Activated CD8-positive, alpha-beta T cell treated with anti-CD3 and anti-CD28 coated beads, Interleukin-2, amount 10 ng/mL, durations not matched to agents 7 days and 5 days (primary cell): ENCODE data around the gene NME3. TPM values are rescaled to one million over a fixed set of nuclear protein-coding genes. Genes with fewer than 3 reads are reported as not detected.

Experiments
- ATAC-seq: fragments of 150-1000 bp; cut with Tn5 transposase; one replicate; pipeline ENCODE4 v1.10.0; 2021; ENCODE audit warnings: moderate library complexity
- CTCF ChIA-PET: fragments of 350-600 bp; sonication (Branson Sonifier 250); formaldehyde crosslinking; loops from one replicate; lab custom pipeline; 2021; ENCODE audit warnings: antibody characterized with exemption; lab: Charles Lee
- POLR2A ChIA-PET: fragments of 350-600 bp; sonication (Branson Sonifier 250); formaldehyde crosslinking; loops from one replicate; lab custom pipeline; 2021; ENCODE audit warnings: antibody characterized with exemption; lab: Charles Lee
- DNase-seq: peaks from one replicate; pipeline ENCODE4 v3.0.0-alpha.2; 2020
- H3K27ac Mint-ChIP-seq: one replicate; pipeline ENCODE4 v1.8.0; 2021; ENCODE audit warnings: mild to moderate bottlenecking, mixed read lengths
- H3K27me3 Mint-ChIP-seq: one replicate; pipeline ENCODE4 v1.8.0; 2021; ENCODE audit warnings: low read depth, mixed read lengths
- H3K36me3 Mint-ChIP-seq: one replicate; pipeline ENCODE4 v1.8.0; 2021; ENCODE audit warnings: low read depth, mixed read lengths
- H3K4me1 Mint-ChIP-seq: one replicate; pipeline ENCODE4 v1.8.0; 2021; ENCODE audit warnings: low read depth, mixed read lengths
- H3K4me3 Mint-ChIP-seq: one replicate; pipeline ENCODE4 v1.8.0; 2021; ENCODE audit warnings: mild to moderate bottlenecking, mixed read lengths
- H3K9me3 Mint-ChIP-seq: one replicate; pipeline ENCODE4 v1.8.0; 2022; ENCODE audit warnings: mixed read lengths; ENCODE audit not compliant: insufficient read depth
- total RNA-seq, 2 experiments: library from RNA; stranded (reverse); gene quantifications; one replicate each; pipeline ENCODE4 v1.2.3, GENCODE V29; 2021

NME3 gene
- total RNA-seq, 2 experiments from 2014 or later: 41.3 to 41.4 TPM

DNA sequence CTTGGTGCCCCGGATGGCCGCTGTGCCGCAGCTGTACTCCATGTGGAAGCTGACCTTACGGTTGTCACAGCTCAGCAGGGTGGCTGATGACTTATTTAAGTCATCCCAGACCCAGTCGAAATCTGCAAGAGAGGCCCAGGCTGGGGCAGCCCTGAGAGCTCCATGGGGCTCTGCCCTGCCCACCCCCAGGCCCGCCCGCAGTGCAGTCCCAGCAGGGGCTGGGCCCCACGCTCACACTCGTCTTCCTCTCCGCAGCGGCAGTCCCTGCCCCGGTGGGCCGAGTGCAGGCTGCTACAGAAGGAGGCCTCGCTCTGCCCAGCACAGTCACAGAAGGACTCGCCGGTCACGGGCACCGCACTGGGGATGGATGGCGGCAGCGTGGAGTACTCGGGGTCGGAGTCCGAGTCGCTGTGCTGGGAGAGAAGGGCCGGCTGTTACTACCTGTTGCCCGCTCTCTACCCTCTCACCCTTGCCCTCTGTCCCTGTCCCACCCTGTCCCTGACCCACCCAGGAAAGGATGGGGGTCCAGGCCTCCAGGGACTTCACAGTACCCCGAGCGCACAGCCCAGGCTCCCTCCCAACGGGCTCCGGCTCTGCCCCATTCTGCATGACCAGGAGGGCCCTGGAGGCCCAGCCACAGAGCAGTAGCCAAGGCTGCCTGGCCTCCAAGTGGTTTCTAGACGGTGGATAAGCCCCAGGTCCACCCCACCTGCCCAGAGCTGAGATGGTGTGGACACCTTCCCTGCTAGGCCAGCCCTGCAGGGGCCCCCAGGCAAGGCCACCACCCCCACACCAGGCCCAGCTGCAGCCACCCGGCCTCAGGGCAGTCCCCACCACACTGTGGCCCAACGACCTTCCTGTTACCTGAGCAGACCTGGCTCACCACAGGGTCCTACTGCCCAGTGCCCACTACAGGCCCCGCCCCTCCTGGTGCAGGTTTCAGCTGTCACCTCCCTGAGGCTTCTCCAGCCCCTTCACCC is 7.1 kb upstream of the NME3 start:
- Mint-ChIP-seq H3K4me1 (peaks cover 26% of the 10 kb centered on the region), H3K9me3 (no peaks in the 10 kb centered on the region), H3K27ac (no peak overlapping the region), H3K27me3 (no peaks in the 10 kb centered on the region), H3K36me3 (peaks cover 8% of the 10 kb centered on the region), H3K4me3 (no peak overlapping the region)
- ATAC-seq: no peak
- no peak for DNase-seq
- CTCF ChIA-PET: no interaction called here
- POLR2A ChIA-PET: no interaction called here

DNA sequence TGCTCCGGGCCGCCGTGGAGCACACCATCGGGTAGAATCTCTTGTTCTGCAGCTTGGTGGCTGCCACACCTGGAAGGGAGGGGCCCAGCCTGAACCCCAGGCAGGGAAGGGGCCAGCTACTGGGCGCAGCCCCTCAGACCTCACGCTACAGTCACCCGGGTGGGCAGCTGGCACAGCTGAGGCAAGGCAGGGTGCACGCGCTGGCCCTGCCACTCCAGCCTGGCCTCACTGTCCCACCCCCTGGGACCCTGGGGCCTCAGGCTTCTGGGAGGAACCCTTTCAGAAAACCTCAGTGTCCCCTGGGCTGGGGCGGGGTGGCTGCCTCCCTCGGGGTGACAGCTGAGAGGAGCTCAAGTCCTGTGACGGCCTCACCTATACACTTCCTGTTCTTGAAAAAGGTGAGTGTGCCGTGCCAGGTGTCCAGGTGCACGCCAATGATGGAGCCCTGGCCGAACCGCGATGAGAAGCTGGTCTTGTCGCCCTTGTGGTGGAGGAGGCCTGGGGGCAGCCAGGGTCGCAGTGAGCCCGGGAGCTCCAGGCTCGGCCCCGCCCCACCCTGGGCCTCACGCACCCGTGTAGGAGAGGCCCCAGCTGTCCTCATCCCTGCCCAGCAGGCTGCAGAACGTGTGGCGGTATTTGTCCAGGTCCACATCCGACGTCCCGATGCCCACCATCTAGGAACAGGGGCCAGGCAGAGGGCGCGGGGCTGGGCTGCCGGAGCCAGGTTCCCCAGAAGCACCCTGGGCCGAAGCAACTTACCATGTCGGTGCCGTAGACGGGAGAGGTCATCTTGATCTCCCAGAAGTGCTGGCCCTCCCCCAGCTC is 6.2 kb upstream of the NME3 start:
- POLR2A ChIA-PET: no interaction called here

DNA sequence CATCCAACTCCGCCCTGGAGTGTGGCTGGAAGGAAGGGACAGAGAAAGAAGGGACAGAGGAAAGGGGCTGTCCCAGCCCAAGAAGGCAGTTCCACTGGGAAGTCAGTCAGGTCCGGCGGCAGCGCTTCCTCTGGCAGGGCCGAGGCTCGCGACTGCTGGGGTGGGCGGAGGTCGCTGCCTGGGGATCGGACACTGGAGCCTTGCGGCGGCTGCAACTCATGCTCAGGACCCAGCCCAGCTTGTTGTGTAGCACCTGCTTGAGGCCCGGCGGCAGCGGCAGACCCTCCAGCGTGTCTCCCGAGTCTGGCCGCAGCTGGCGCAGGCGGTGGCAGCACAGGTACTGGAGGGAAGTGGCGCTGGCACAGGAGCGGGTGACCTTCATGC is 5.6 kb upstream of the NME3 start:
- peaks cover 22% of the 10 kb centered on the region for H3K4me1 Mint-ChIP-seq
- no peaks in the 10 kb centered on the region for H3K27me3 Mint-ChIP-seq
- ChIA-PET CTCF (no interaction called here), POLR2A (interaction anchor here (0.6 kb wide), 1 partner anchor 118 kb away, joined by 3 read pairs; no protein-coding TSS in a partner anchor)
- no peaks in the 10 kb centered on the region for H3K9me3 Mint-ChIP-seq
- ATAC-seq (no peak), DNase-seq (no peak)
- H3K36me3 Mint-ChIP-seq: peaks cover 11% of the 10 kb centered on the region
- no peak overlapping the region for H3K27ac Mint-ChIP-seq
- H3K4me3 Mint-ChIP-seq: no peak overlapping the region

More for the DNA sequence above, 6.2 kb upstream of the NME3 start:
- no peak overlapping the region for H3K4me3 Mint-ChIP-seq
- no peak for DNase-seq
- H3K36me3 Mint-ChIP-seq: peaks cover 5% of the 10 kb centered on the region
- H3K27ac Mint-ChIP-seq: no peak overlapping the region
- H3K27me3 Mint-ChIP-seq: no peaks in the 10 kb centered on the region
- ATAC-seq: no peak
- H3K9me3 Mint-ChIP-seq: no peaks in the 10 kb centered on the region
- CTCF ChIA-PET: no interaction called here
- H3K4me1 Mint-ChIP-seq: peaks cover 22% of the 10 kb centered on the region

DNA sequence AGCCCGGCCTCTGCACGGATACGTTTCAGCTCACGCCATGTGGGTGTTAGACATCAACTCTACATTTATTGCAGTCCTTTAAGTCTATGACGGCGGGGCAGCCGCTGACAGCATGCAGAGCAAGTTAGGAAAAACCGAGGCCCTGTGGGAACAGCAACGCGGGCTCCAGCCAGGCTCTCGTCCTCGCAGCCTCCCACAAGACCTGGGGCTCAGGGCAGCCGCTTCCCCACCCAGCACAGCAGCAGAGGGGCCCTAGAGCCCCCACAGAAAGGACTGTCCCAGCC is 5.3 kb upstream of the NME3 start:
- Mint-ChIP-seq H3K9me3 (no peaks in the 10 kb centered on the region), H3K27ac (no peak overlapping the region), H3K4me3 (no peak overlapping the region), H3K27me3 (no peaks in the 10 kb centered on the region), H3K4me1 (peaks cover 22% of the 10 kb centered on the region), H3K36me3 (peaks cover 12% of the 10 kb centered on the region)
- CTCF ChIA-PET: no interaction called here
- POLR2A ChIA-PET: interaction anchor here (0.6 kb wide), 1 partner anchor 117 kb away, joined by 3 read pairs; no protein-coding TSS in a partner anchor
- ATAC-seq (no peak), DNase-seq (no peak)

DNA sequence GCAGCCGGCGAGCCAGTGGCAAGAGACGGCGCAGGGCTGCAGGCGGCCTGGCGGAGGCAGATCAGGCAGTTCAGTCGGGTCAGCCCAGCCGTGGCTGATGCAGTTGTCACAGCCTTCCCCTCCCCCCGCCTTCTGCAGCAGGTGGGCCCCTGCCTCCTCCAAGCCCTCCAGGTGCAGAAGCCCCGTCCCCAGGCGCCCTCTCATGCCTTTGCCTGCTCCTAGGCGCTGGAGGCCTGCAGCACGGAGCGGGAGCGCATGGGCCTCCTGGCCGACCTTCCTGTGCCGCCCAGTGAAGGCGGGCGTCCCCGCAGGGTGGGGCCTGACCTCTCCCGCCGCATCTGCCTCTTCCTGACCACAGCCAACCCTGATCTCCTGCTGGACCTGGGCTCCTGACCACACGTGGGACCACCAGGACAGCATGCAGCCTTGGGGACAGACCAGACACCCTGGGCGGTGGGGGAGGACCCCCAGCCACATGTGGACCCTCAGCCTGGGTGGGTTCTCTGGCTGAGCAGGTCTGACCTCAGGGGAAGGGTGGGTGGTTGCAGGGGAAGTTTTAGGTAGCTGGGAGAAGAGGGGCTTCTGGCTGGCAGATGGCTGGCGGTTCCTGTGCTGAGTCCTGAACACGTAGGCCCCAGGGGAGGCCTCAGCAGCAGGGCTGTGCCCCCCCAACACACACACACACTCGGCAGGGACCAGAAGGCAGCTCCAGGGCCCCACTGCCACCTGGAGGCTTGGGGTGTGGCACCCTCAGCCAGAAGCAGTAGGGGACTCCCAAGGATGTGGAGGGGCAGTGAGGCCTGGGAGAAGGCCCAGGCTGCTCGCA is 4.7 kb upstream of the NME3 start:
- DNase-seq (no peak), ATAC-seq (no peak)
- Mint-ChIP-seq H3K4me1 (peaks cover 16% of the 10 kb centered on the region), H3K4me3 (no peak overlapping the region), H3K36me3 (peaks cover 11% of the 10 kb centered on the region), H3K27ac (no peak overlapping the region), H3K27me3 (no peaks in the 10 kb centered on the region), H3K9me3 (no peaks in the 10 kb centered on the region)
- ChIA-PET CTCF (no interaction called here), POLR2A (interaction anchor here (0.6 to 2.4 kb wide), 2 partner anchors 70 to 117 kb away, joined by 3 to 11 read pairs; partner anchors contain the start of gene MAPK8IP3)

DNA sequence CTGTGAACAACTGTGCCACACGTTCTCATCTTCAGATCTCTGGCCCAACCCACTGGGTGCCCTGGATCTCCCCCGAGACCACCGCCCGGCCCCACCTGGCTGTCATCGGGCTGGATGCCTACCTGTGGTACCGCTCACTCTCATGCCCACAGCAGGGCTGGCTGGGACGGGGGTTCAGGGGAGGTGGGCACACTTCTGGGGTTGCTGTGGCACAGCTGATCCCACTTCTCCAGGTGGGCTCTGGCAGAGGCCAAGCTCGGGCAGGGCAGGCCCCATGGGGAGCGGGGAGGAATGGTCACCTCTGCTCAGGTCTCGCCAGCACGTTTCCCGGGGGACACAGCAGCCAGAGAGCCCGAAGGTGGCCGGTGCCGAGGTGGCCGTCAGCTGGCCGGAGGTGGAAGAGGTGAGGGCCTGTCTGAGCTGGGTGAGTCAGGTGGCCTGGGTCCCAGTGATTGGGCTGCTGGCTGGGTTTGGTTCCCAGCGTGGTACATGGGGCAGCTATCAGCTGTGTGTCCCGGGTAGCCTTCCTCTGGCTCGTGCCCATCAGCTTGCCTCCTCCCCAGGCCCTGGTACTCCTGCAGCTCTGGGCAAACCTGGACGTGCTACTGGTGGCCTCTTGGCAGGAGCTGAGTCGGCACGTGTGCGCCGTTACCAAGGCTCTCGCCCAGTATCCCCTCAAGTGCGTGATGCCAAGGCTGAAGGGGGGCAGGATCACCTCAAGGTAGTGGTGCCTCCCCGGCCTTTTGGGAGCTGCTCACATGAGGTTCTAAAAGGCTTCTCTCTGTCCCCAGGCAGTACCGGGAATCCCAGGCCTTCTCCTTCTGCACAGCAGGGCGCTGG is 3.9 kb upstream of the NME3 start:
- ChIA-PET POLR2A (interaction anchor here (2.4 kb wide), 1 partner anchor 69 kb away, joined by 11 read pairs; the partner anchor contains the start of gene MAPK8IP3), CTCF (interaction anchor here (1.4 to 4.8 kb wide), 2 partner anchors 7 to 154 kb away, joined by 3 to 41 read pairs; partner anchors contain the start of genes NUBP2 and SPSB3)
- Mint-ChIP-seq H3K4me3 (peak overlapping the region; percentile 43), H3K9me3 (no peaks in the 10 kb centered on the region), H3K36me3 (peaks cover 15% of the 10 kb centered on the region), H3K27me3 (no peaks in the 10 kb centered on the region), H3K4me1 (peaks cover 15% of the 10 kb centered on the region), H3K27ac (no peak overlapping the region)
- ATAC-seq: no peak
- no peak for DNase-seq

DNA sequence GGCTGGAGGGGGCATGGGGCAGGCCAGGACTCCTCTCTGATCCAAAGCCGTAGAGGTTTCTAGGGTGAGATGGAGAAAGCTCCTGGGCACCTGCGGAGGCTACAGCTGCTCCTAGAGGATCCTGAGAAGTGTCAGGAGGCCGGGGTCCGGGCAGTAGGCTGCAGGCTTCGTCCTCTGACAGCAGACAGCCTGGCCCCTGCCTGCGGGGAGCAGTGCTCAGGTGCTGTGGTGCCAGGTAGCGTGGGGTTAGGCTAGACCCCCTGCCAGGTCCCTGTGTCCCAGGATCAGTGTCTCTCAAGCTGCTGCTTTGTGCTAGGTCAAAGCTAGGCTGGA is 3.1 kb upstream of the NME3 start:
- ATAC-seq (no peak), DNase-seq (no peak)
- no peaks in the 10 kb centered on the region for H3K27me3 Mint-ChIP-seq
- CTCF ChIA-PET: interaction anchor here (1.4 to 4.8 kb wide), 4 partner anchors 8 to 366 kb away, joined by 3 to 41 read pairs (median 6); partner anchors contain the start of genes MAPK8IP3, NUBP2 and SPSB3
- no peaks in the 10 kb centered on the region for H3K9me3 Mint-ChIP-seq
- peaks cover 18% of the 10 kb centered on the region for H3K36me3 Mint-ChIP-seq
- peak overlapping the region; percentile 99 for H3K4me3 Mint-ChIP-seq
- peaks cover 17% of the 10 kb centered on the region for H3K4me1 Mint-ChIP-seq
- H3K27ac Mint-ChIP-seq: no peak overlapping the region
- POLR2A ChIA-PET: interaction anchor here (2.4 to 4.7 kb wide), 2 partner anchors 9 to 68 kb away, joined by 11 to 39 read pairs; partner anchors contain the start of genes MAPK8IP3, NUBP2 and SPSB3

DNA sequence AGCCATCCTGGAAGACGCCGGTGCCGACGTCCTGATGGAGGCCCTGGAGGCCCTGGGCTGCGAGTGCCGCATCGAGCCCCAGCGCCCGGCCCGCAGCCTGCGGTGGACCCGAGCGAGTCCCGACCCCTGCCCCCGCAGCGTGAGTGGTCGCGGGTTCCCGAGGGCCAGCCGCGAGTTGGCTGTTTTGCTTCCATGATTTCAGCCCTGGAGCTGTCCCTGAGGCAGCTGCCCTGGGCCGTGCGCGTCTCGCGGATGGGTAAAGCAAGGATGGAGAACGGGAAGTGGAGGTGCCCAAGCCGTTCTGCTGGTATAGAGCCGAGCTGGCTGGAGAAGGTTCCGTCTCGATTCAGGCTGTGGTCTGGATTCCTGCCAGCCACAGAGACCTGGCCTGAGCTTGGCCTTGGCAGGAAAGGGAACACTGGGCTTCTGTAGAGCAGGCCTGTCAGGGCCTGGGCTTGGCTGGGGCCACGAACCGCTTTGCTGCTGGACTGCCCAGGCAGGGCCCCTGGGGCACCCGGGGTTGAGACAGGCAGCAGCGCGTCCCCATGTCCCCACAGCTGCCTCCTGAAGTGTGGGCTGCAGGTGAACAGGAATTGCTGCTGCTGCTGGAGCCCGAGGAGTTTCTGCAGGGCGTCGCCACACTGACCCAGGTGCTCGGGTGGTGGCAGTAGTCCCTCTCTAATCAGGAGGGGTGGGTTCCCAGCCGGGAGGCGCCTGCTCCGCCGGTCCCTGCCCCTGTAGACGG is 2.5 kb upstream of the NME3 start:
- H3K9me3 Mint-ChIP-seq: no peaks in the 10 kb centered on the region
- peak; percentile 44 for DNase-seq
- ChIA-PET POLR2A (interaction anchor here (1.8 to 4.7 kb wide), 3 partner anchors 9 to 96 kb away, joined by 5 to 39 read pairs (median 11); partner anchors contain the start of genes JPT2, MAPK8IP3, NUBP2 and SPSB3), CTCF (interaction anchor here (1.4 to 4.8 kb wide), 4 partner anchors 9 to 366 kb away, joined by 3 to 41 read pairs (median 6); partner anchors contain the start of genes MAPK8IP3, NUBP2 and SPSB3)
- H3K27ac Mint-ChIP-seq: peak overlapping the region; percentile 84
- peaks cover 20% of the 10 kb centered on the region for H3K36me3 Mint-ChIP-seq
- H3K4me3 Mint-ChIP-seq: peak overlapping the region; percentile 99
- H3K4me1 Mint-ChIP-seq: peaks cover 17% of the 10 kb centered on the region
- no peaks in the 10 kb centered on the region for H3K27me3 Mint-ChIP-seq
- ATAC-seq: peak; percentile 4

DNA sequence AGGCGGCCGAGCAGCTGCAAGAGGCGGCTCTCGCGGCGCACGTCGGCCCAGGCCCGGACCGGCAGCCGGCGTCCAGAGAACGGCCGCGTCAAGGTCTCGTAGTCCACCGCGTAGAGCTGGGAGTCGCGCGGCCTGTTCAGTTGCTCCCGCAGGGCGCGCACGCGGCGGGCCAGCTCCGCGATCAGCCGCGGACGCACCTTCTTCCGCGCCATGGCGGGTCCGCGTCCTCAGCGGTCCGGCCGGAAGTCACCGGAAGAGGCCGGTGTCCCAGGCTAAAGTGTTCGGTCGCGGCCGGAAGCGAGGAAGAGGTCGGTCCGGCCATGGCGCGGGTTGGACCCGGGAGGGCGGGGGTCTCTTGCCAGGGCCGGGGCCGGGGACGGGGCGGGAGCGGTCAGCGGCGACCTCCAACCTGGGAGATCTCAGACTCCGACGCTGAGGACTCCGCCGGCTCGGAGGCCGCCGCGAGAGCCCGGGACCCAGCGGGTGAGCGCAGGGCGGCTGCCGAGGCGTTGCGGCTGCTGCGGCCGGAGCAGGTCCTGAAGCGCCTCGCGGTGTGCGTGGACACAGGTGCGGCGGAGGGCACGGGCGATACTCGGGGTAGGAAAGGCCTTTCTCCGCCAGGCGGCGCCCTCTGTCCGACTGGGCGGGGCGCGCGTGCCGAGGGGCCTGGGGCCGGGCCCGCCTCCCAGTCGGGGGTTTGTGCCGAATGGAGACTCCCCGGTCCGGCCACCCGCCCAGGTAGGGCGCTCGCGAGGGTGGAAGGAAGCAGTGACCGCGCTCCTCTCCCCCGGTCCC is 1.8 kb upstream of the NME3 start, which contains the start of gene MRPS34:
MRPS34 (minus strand) TSS at position 227 of the 795 bp plus-strand sequence; CDS start at position 212, 15 bp downstream.
- CTCF ChIA-PET: interaction anchor here (0.6 to 4.8 kb wide), 8 partner anchors 9 to 382 kb away, joined by 3 to 41 read pairs (median 4); partner anchors contain the start of genes MAPK8IP3, NUBP2, SPSB3 and TRAF7
- H3K4me3 Mint-ChIP-seq: peak within 1 kb of the TSS; percentile 99
- POLR2A ChIA-PET: interaction anchor here (1.4 to 4.7 kb wide), 3 partner anchors 10 to 95 kb away, joined by 5 to 39 read pairs (median 6); partner anchors contain the start of genes JPT2, MAPK8IP3, NUBP2 and SPSB3
- no peaks in the 10 kb centered on the region for H3K9me3 Mint-ChIP-seq
- H3K27ac Mint-ChIP-seq: peak within 1 kb of the TSS; percentile 97
- H3K36me3 Mint-ChIP-seq: peaks cover 20% of the 10 kb centered on the region
- DNase-seq (peak; percentile 86), ATAC-seq (peak; percentile 62)
- peaks cover 17% of the 10 kb centered on the region for H3K4me1 Mint-ChIP-seq
- H3K27me3 Mint-ChIP-seq: no peaks in the 10 kb centered on the region
